ENCODE measurements around the gene KRT16.
"Not testable (repeated sequence)": the region's sequence is repeated elsewhere in the genome, so short reads cannot be mapped to it uniquely, and the experiment has no call there.

KRT16 gene

GRCh38 chr17:41614767-41615166, 2.2 kb upstream of the KRT16 start:
- DNase-seq (ENCODE audit: low spot score), result not testable (repeated sequence)

DNA sequence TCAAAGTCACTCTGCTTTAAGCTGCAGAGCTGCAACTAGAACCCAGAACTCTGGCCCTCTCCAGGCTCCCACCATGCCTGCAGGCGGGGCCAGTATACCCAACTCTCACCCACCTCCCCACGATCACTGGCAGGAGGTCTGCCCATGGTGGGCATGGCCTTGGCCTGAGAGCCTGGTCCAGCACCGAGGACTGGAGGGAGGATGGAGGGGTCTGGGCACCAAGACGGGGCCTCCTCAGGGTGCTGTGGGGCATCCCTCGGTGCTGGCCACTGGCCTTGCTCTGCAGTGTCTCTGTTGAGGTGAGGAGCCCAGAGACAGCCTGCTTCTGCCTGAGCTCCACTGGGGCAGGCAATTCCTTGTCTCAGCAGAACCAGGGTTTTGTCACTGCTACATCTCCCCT, 1.5 kb upstream of the KRT16 start:
- no peak for DNase-seq (ENCODE audit: low spot score)

DNA sequence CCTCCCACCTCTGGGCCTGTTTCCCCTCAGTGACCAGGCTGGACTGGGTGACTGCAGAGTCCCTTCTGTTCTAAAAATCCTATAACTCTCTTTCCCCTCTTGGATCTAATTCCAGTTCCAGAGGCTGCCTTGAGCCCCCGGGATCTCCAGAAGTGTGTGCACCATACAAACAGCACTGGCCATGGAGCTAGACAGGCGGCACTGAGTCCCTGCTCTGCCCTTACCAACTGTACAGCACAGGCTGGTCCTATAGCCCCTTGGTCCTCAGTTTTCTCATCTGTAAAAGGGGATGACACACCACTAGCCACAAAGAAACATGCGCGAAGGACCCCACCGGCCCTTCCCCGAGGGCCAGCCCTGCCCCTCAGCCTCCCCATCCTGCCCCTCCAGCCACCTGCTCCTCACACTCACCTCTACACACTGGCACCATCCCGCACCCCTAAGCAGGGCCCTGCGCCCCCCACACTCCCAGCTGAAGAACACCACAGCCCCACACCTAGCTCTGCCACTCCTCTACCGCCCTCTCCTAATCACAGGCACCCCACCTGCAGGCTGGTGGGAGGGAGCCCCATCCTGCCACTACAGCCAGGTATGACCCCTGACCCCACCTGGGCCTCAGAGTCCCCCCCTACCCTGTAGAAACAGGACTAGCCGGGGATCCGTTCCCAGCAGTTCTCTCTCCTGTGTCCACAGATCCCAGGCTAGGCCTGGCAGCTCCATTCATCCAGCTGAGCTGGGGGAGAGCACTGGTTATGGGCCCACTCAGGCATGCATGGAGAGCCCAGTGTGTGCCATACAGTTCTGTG, 913 bp upstream of the KRT16 start:
- DNase-seq (ENCODE audit: low spot score), result no peak

- no peak for DNase-seq (ENCODE audit: low spot score)
Observed at GRCh38 chr17:41610965-41611640, 1.5 kb downstream of the KRT16 start.

DNA sequence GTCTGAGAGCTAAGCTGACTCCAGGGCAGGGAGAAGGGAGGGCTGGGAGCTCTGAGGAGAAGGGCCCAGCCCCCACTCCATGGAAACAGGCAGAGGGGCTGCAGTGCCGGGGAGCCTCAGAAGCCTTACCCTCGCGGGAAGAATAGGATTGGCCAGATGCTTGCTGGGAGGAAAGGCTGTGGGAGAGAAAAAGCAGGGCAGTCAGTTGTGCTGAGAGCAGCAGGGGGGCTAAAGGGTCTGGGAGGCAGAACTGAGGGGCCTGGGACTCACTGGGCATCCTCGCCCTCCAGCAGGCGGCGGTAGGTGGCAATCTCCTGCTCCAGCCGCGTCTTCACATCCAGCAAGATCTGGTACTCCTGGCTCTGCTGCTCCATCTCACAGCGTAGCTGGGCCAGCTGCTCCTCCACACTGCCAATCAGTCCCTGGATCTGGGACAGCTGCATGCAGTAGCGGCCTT, 2.5 kb downstream of the KRT16 start:
- DNase-seq (ENCODE audit: low spot score), result not testable (repeated sequence)

- DNase-seq (ENCODE audit: low spot score), result not testable (repeated sequence)
Observed at GRCh38 chr17:41606930-41607329, 5.6 kb downstream of the KRT16 start.

- no peak for DNase-seq (ENCODE audit: low spot score)
Observed at GRCh38 chr17:41602524-41602923, 10.0 kb downstream of the KRT16 start.

DNA sequence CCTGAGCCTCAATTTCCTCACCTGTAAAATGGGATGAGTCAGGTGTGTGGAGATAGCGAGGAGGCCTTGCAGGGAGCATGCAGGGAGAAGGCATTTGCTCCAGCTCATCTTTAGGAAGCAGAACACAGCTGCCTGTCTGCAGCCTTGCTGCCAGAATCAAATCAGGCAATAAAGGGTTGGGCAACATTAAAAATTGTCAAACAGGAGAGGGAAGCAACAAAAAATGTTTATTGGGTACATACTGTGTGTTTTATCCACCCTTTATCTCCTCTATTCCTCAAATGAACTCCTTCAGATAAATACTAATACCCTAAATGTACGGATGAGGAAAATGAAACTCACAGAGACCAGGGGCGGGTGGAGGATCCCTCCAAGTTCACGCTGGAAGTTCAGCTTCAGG, 12.2 kb downstream of the KRT16 start:
- no peak for DNase-seq (ENCODE audit: low spot score)

DNA sequence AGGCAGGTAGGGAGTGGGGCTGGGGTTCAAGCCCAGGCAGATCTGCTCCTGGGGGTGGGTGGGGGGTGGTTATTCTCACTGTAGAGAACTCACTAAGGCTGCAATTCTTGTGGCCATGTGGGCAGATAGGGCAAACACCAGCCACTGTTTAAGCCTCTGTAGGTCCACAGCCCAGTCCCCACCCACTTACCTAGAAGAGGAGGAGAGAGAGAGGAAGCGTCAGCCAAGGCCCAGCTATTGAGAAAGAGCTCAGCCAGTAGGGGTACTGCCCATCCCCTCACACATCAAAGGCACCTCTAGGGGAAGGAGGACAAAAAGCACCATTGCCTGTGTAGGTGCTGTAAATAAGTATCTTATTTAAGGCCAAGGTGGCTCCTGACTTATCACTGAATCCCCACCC, 12.9 kb downstream of the KRT16 start:
- DNase-seq (ENCODE audit: low spot score), result no peak

GRCh38 chr17:41595585-41595984, 17.0 kb downstream of the KRT16 start:
- DNase-seq (ENCODE audit: low spot score), result no peak

GRCh38 chr17:41594363-41594915, 18.1 kb downstream of the KRT16 start:
- DNase-seq (ENCODE audit: low spot score), result no peak

DNA sequence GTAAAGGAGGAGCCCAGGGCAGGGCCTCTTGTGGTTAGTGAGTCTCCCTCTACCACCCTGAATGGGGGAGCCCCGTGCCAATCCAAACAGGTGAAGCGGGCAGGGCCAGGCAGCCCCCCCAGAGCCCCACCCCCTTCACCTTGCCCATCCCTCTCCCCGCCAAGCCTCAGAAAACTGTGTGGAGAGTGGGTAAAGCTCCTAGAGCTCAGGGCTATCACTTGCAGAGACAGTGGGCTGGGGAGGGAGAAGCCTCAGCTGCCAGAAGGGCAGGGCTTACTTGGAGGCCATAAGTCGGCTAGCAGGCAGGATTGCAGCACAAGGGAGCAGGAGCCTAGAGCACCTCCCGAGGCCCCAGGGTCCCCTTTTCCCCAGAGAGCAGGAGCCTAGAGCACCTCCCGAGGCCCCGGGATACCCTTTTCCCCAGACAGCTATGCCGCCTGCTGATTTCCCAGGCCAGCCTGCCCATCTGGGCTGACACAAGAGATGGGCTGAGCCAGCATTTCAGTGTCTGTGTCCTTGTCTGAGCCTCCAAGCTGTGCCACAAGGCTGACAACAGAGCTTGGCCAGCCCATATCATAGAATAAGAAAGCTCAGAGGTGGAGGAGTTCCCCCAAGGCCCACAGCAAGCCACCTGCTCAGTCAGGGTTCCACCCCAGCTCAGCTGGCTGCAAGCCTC, 19.1 kb downstream of the KRT16 start:
- DNase-seq (ENCODE audit: low spot score), result no peak

GRCh38 chr17:41592601-41593305, 19.8 kb downstream of the KRT16 start:
- DNase-seq (ENCODE audit: low spot score), result no peak

DNA sequence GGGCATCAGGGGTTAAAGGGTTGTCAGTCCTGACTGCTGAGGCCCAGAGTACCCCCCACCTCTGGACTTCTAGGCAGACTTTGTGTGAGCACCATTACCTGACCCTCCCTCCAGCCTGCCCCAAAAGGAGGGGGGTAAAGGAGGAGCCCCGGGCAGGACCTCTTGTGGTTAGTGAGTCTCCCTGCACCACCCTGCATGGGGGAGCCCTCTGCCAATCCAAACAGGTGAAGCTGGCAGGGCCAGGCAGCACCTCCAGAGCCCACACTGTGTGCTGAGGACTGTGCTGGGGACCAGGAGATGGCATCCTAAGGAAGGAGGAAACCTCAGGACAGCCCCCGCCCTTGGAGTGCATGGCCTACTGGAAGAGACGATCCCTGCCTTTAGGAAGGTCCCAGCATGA, 23.3 kb downstream of the KRT16 start:
- no peak for DNase-seq (ENCODE audit: low spot score)

- DNase-seq (ENCODE audit: low spot score), result no peak
Observed at GRCh38 chr17:41588126-41588810, 24.3 kb downstream of the KRT16 start.

- no peak for DNase-seq (ENCODE audit: low spot score)
Observed at GRCh38 chr17:41586863-41587495, 25.6 kb downstream of the KRT16 start, which contains the start of gene KRT14. Gene KRT14 (minus strand): TSS chr17:41586895. CDS start chr17:41586834, 61 bp downstream.

DNA sequence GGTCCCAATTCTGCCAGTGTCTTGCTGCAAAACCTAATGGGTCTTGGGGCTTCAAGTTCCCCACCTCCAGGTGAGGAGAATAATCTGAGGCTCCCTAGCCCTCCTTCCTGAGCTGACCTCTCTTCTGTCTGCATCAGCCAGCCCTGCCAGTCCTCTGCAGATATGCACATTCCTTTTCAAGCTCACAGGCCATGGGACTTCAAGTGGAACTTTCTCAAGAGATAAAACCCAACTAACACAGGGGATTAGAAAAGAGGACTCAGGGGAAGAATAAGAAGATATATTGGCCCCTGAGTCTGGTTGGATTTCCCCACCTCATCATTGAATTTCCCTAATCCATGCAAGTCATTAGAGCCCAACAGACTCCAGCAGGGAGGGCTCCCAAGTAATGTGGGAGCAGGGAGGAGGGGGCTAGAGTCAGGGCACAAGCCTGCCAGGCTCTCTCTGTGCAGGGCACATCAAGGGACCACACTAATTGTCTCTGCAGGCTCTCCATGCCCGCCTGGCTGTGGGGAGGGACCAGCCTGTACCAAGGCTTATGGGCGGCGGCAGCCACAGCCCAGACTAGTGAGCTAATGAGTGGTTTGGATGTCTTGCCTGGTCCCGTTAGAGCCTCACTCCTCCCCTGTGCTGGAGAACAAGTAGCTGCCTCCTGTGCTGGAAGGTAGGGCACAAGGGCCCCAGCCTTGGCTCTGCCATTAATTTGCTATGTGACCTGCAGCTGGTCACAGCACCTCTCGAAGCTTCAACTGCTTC, 27.1 kb downstream of the KRT16 start:
- no peak for DNase-seq (ENCODE audit: low spot score)

GRCh38 chr17:41584331-41584927, 28.1 kb downstream of the KRT16 start:
- DNase-seq (ENCODE audit: low spot score), result not testable (repeated sequence)

All from activated CD4-positive, alpha-beta T cell treated with anti-CD3 and anti-CD28 coated beads, Interleukin-2, Interleukin-4, amounts not matched to agents 100 ng/mL and 50 ng/mL, durations not matched to agents 16 hours and 8 hours (primary cell).